HepG2 (cell line): ENCODE results near the gene SLC34A3. TPM values are rescaled to one million over a fixed set of nuclear protein-coding genes. Genes with fewer than 3 reads are reported as not detected.

Experiments
- AGO2 ChIP-seq: fragments of 200-400 bp; formaldehyde crosslinking; optimal IDR thresholded peaks from 2 replicates; pipeline ENCODE3; 2017; ENCODE audit warnings: mild to moderate bottlenecking, low read depth, low read length, moderate library complexity
- ATF7-NPFF ChIP-seq: sonication (generic); formaldehyde crosslinking; IDR thresholded peaks from 2 replicates; pipeline ENCODE4 v1.8.1; 2023; ENCODE audit warnings: mild to moderate bottlenecking, low read depth, missing genetic modification reagents, moderate library complexity
- BATF2 ChIP-seq: sonication (generic); formaldehyde crosslinking; IDR thresholded peaks from 2 replicates; pipeline ENCODE4 v1.8.0; 2022; ENCODE audit warnings: mild to moderate bottlenecking, missing genetic modification reagents, moderate library complexity
- BHLHE40 ChIP-seq: IDR thresholded peaks from 2 replicates; pipeline ENCODE4 v1.6.1; 2011; ENCODE audit warnings: low read length, improper control_type of control experiment
- ELF4 ChIP-seq: sonication (generic); formaldehyde crosslinking; IDR thresholded peaks from 2 replicates; pipeline ENCODE4 v1.5.0; 2020; ENCODE audit warnings: missing genetic modification reagents, mild to moderate bottlenecking, moderate library complexity, borderline replicate concordance
- EZH2 ChIP-seq: conservative IDR thresholded peaks from 2 replicates; pipeline ENCODE4 v1.6.1; 2012; ENCODE audit warnings: mild to moderate bottlenecking, low read depth, low read length, moderate library complexity
- FIP1L1 ChIP-seq: fragments of 200-400 bp; formaldehyde crosslinking; IDR thresholded peaks from 2 replicates; pipeline ENCODE4 v1.6.1; 2018; ENCODE audit warnings: low read depth, mild to moderate bottlenecking, low read length, moderate library complexity, borderline replicate concordance; ENCODE audit not compliant: insufficient read depth
- GATA4 ChIP-seq: sonication (generic); IDR thresholded peaks from 2 replicates; pipeline ENCODE4 v1.6.1; 2016; ENCODE audit warnings: antibody characterized with exemption, low read depth, borderline replicate concordance
- HNRNPL ChIP-seq: fragments of 200-400 bp; formaldehyde crosslinking; IDR thresholded peaks from 2 replicates; pipeline ENCODE4 v1.6.1; 2017; ENCODE audit warnings: mild to moderate bottlenecking, low read depth, low read length
- KLF13 ChIP-seq: sonication (generic); formaldehyde crosslinking; IDR thresholded peaks from 2 replicates; pipeline ENCODE4 v1.4.0; 2020; ENCODE audit warnings: mild to moderate bottlenecking, missing genetic modification reagents
- MAFG ChIP-seq: sonication (generic); formaldehyde crosslinking; IDR thresholded peaks from 2 replicates; pipeline ENCODE4 v1.5.1; 2020; ENCODE audit warnings: mild to moderate bottlenecking, missing genetic modification reagents
- NFAT5 ChIP-seq: sonication (generic); formaldehyde crosslinking; IDR thresholded peaks from 2 replicates; pipeline ENCODE4 v1.4.0; 2020; ENCODE audit warnings: missing genetic modification reagents
- NFKBIZ ChIP-seq: IDR thresholded peaks from 2 replicates; pipeline ENCODE4 v1.6.1; 2018; ENCODE audit warnings: missing genetic modification reagents, missing compliant biosample characterization
- PCBP2 ChIP-seq: fragments of 200-400 bp; formaldehyde crosslinking; optimal IDR thresholded peaks from 2 replicates; pipeline ENCODE3; 2018; ENCODE audit warnings: low read length, low read depth; ENCODE audit not compliant: poor library complexity, severe bottlenecking
- POLR2A ChIP-seq, 2 experiments: IDR thresholded peaks; 2 replicates each; pipeline ENCODE4 v1.6.1; 2011; ENCODE audit warnings: low read depth in 2 of 2, low read length in 2 of 2, mild to moderate bottlenecking in 1 of 2, moderate library complexity in 1 of 2; ENCODE audit not compliant: insufficient read depth in 1 of 2
- SPEN ChIP-seq: sonication (generic); formaldehyde crosslinking; IDR thresholded peaks from 2 replicates; pipeline ENCODE4 v1.5.1; 2020; ENCODE audit warnings: low read depth, mild to moderate bottlenecking, missing genetic modification reagents
- XRCC5 ChIP-seq: fragments of 200-400 bp; formaldehyde crosslinking; optimal IDR thresholded peaks from 2 replicates; pipeline ENCODE3; 2017; ENCODE audit warnings: mild to moderate bottlenecking, low read length
- ZBTB25 ChIP-seq: IDR thresholded peaks from 2 replicates; pipeline ENCODE4 v1.6.1; 2018; ENCODE audit warnings: missing genetic modification reagents
- ZNF121 ChIP-seq: sonication (generic); formaldehyde crosslinking; IDR thresholded peaks from 2 replicates; pipeline ENCODE4 v1.5.0; 2020; ENCODE audit warnings: mild to moderate bottlenecking, missing genetic modification reagents
- ZNF224 ChIP-seq: sonication (generic); formaldehyde crosslinking; IDR thresholded peaks from 2 replicates; pipeline ENCODE4 v1.5.0; 2020; ENCODE audit warnings: mild to moderate bottlenecking, missing genetic modification reagents
- ZNF446 ChIP-seq: sonication (generic); formaldehyde crosslinking; IDR thresholded peaks from 2 replicates; pipeline ENCODE4 v1.5.0; 2020; ENCODE audit warnings: mild to moderate bottlenecking, missing genetic modification reagents
- ZNF468 ChIP-seq: sonication (generic); formaldehyde crosslinking; IDR thresholded peaks from 2 replicates; pipeline ENCODE4 v1.8.0; 2022; ENCODE audit warnings: mild to moderate bottlenecking, moderate library complexity, missing genetic modification reagents
- ZNF557 ChIP-seq: sonication (generic); formaldehyde crosslinking; IDR thresholded peaks from 2 replicates; pipeline ENCODE4 v1.4.0; 2020; ENCODE audit warnings: missing genetic modification reagents
- ZNF839 ChIP-seq: sonication (generic); formaldehyde crosslinking; IDR thresholded peaks from 2 replicates; pipeline ENCODE4 v1.4.0; 2020; ENCODE audit warnings: missing genetic modification reagents, mild to moderate bottlenecking, borderline replicate concordance
- ZSCAN25 ChIP-seq: sonication (generic); formaldehyde crosslinking; IDR thresholded peaks from 2 replicates; pipeline ENCODE4 v1.8.0; 2022; ENCODE audit warnings: mild to moderate bottlenecking, missing genetic modification reagents
- polyA plus RNA-seq, 8 experiments: library from polyadenylated mRNA; depleted of rRNA in 3 of 8; stranded (reverse) in 7 of 8; unstranded in 1 of 8; fragments of >200 nt; fragmentation: Illumina TruSeq in 4 of 8; extraction: Trizol in 4 of 8; gene quantifications; 2 replicates each; pipeline versions ENCODE4 v1.2.1 to v1.2.3, GENCODE V29; 2011 to 2016; ENCODE audit warnings: low read depth in 4 of 8, missing spikeins in 1 of 8, mixed read lengths in 1 of 8; ENCODE audit not compliant: insufficient read depth in 1 of 8
- total RNA-seq, 5 experiments: library from RNA; depleted of rRNA; stranded (reverse); fragments of >200 nt; fragmentation: Illumina TruSeq; extraction: Trizol; gene quantifications; 2 replicates each; pipeline ENCODE4 v1.2.3, GENCODE V29; 2016; ENCODE audit warnings: low read depth in 1 of 5

SLC34A3 gene
- total and polyA plus RNA-seq, 2 of the 13 experiments (the other 11 are each of a cell fraction or from before 2014, with no cell fraction given) = 0.07 to 1.0 TPM

- TF ChIP-seq SPEN (peak; percentile 73; the same call in 1 of the 2 replicates), NFAT5 (CRISPR knock-in tag) (no peak), PCBP2 (no peak), ZNF468 (no peak), BHLHE40 (peak; percentile 51), HNRNPL (peak; percentile 46; the same call in 1 of the 2 replicates), MAFG (CRISPR knock-in tag) (no peak; the same call in 1 of the 2 replicates), ZNF557 (CRISPR knock-in tag) (no peak), ZSCAN25 (CRISPR knock-in tag) (peak; percentile 76), GATA4 (peak; percentile 64; the same call in 1 of the 2 replicates), ATF7-NPFF (CRISPR knock-in tag) (no peak; the same call in 1 of the 2 replicates), ZNF839 (CRISPR knock-in tag) (peak; percentile 22; the same call in 1 of the 2 replicates), ZNF446 (CRISPR knock-in tag) (peak; percentile 34; the same call in 1 of the 2 replicates), AGO2 (peak; percentile 29), ELF4 (no peak), ZNF121 (CRISPR knock-in tag) (no peak), XRCC5 (peak; percentile 99), FIP1L1 (0 out of 2 replicates have a peak, but pooled peaks have one; percentile 77), EZH2 (no peak), POLR2A (IDR thresholded peaks at IDR 0.05; ENCODE audit: insufficient read depth in 1 of 2, low read depth in 2 of 2, low read length in 2 of 2) (no peak), BATF2 (CRISPR knock-in tag) (no peak; the same call in 1 of the 2 replicates), ZBTB25 (CRISPR knock-in tag) (peak; percentile 68; the same call in 1 of the 2 replicates), KLF13 (no peak), NFKBIZ (CRISPR knock-in tag) (no peak), ZNF224 (no peak; the same call in 1 of the 2 replicates)
Measured at GRCh38 chr9:137236238-137236935, 5.7 kb downstream of the SLC34A3 start (continued).
